ENCODE results near the gene ASCL1.
A peak's percentile ranks its signal among the peaks of the same experiment; 100 is the strongest.

ASCL1 gene

GRCh38 chr12:102956738-102957327 lies 641 bp upstream of the ASCL1 start:
- H3K36me3 Mint-ChIP-seq (ENCODE audit: insufficient read depth): peaks cover 3% of the 10 kb centered on the region
- H3K27me3 Mint-ChIP-seq: peaks cover 86% of the 10 kb centered on the region
- DNase-seq (ENCODE audit: low spot score in 2 of 2) (no peak), ATAC-seq (replicated peaks; ENCODE audit: extremely low read depth, poor library complexity, severe bottlenecking) (no peak)
- peaks cover 14% of the 10 kb centered on the region for H3K4me1 Mint-ChIP-seq
- no peak overlapping the region for H3K27ac Mint-ChIP-seq (ENCODE audit: low read depth)
- peak overlapping the region; percentile 65 for H3K4me3 Mint-ChIP-seq
- H3K9me3 Mint-ChIP-seq: no peaks in the 10 kb centered on the region

GRCh38 chr12:102958073-102958829 lies 777 bp downstream of the ASCL1 start:
- peaks cover 3% of the 10 kb centered on the region for H3K36me3 Mint-ChIP-seq (ENCODE audit: insufficient read depth)
- DNase-seq (ENCODE audit: low spot score in 2 of 2) (no peak), ATAC-seq (replicated peaks; ENCODE audit: extremely low read depth, poor library complexity, severe bottlenecking) (no peak)
- peak overlapping the region; percentile 65 for H3K4me3 Mint-ChIP-seq
- no peak overlapping the region for H3K27ac Mint-ChIP-seq (ENCODE audit: low read depth)
- H3K4me1 Mint-ChIP-seq: peaks cover 19% of the 10 kb centered on the region
- H3K27me3 Mint-ChIP-seq: peaks cover 96% of the 10 kb centered on the region
- no peaks in the 10 kb centered on the region for H3K9me3 Mint-ChIP-seq

GRCh38 chr12:102958830-102959176 lies 1.3 kb downstream of the ASCL1 start:
- Mint-ChIP-seq H3K4me3 (peak overlapping the region; percentile 8), H3K27ac (ENCODE audit: low read depth) (no peak overlapping the region), H3K9me3 (peaks cover under 1% of the 10 kb centered on the region), H3K27me3 (peaks cover 98% of the 10 kb centered on the region), H3K36me3 (ENCODE audit: insufficient read depth) (peaks cover 3% of the 10 kb centered on the region), H3K4me1 (peaks cover 19% of the 10 kb centered on the region)
- DNase-seq (ENCODE audit: low spot score in 2 of 2): no peak
- ATAC-seq (replicated peaks; ENCODE audit: extremely low read depth, poor library complexity, severe bottlenecking): no peak

- Mint-ChIP-seq H3K27ac (ENCODE audit: low read depth) (no peak overlapping the region), H3K4me3 (no peak overlapping the region), H3K27me3 (peaks cover 98% of the 10 kb centered on the region)
Measured at GRCh38 chr12:102959391-102959790, 1.9 kb downstream of the ASCL1 start.

GRCh38 chr12:102960766-102961465 lies 3.4 kb downstream of the ASCL1 start:
- DNase-seq (ENCODE audit: low spot score in 2 of 2) (no peak), ATAC-seq (replicated peaks; ENCODE audit: extremely low read depth, poor library complexity, severe bottlenecking) (no peak)
- Mint-ChIP-seq H3K27ac (ENCODE audit: low read depth) (no peak overlapping the region), H3K4me1 (peaks cover 32% of the 10 kb centered on the region), H3K36me3 (ENCODE audit: insufficient read depth) (peaks cover 3% of the 10 kb centered on the region), H3K4me3 (no peak overlapping the region), H3K9me3 (peaks cover 4% of the 10 kb centered on the region), H3K27me3 (peaks cover 98% of the 10 kb centered on the region)

More at GRCh38 chr12:102959391-102959790, 1.9 kb downstream of the ASCL1 start:
- H3K4me1 Mint-ChIP-seq: peaks cover 19% of the 10 kb centered on the region
- DNase-seq (ENCODE audit: low spot score in 2 of 2) (no peak), ATAC-seq (replicated peaks; ENCODE audit: extremely low read depth, poor library complexity, severe bottlenecking) (no peak)
- H3K36me3 Mint-ChIP-seq (ENCODE audit: insufficient read depth): peaks cover 3% of the 10 kb centered on the region
- peaks cover 4% of the 10 kb centered on the region for H3K9me3 Mint-ChIP-seq

GRCh38 chr12:102961466-102961855 lies 4.0 kb downstream of the ASCL1 start:
- Mint-ChIP-seq H3K27ac (ENCODE audit: low read depth) (no peak overlapping the region), H3K4me3 (no peak overlapping the region), H3K27me3 (peaks cover 98% of the 10 kb centered on the region), H3K36me3 (ENCODE audit: insufficient read depth) (peaks cover 3% of the 10 kb centered on the region), H3K4me1 (peaks cover 34% of the 10 kb centered on the region), H3K9me3 (peaks cover 4% of the 10 kb centered on the region)
- ATAC-seq (replicated peaks; ENCODE audit: extremely low read depth, poor library complexity, severe bottlenecking) (no peak), DNase-seq (ENCODE audit: low spot score in 2 of 2) (no peak)

- no peak overlapping the region for H3K27ac Mint-ChIP-seq (ENCODE audit: low read depth)
- no peak for ATAC-seq (replicated peaks; ENCODE audit: extremely low read depth, poor library complexity, severe bottlenecking)
- H3K27me3 Mint-ChIP-seq: peaks cover 98% of the 10 kb centered on the region
- H3K36me3 Mint-ChIP-seq (ENCODE audit: insufficient read depth): peaks cover 3% of the 10 kb centered on the region
- no peak overlapping the region for H3K4me3 Mint-ChIP-seq
- no peak for DNase-seq (ENCODE audit: low spot score in 2 of 2)
- peaks cover 24% of the 10 kb centered on the region for H3K4me1 Mint-ChIP-seq
- H3K9me3 Mint-ChIP-seq: peaks cover 4% of the 10 kb centered on the region
Measured at GRCh38 chr12:102962532-102962931, 5.1 kb downstream of the ASCL1 start.

GRCh38 chr12:102962986-102963385 lies 5.5 kb downstream of the ASCL1 start:
- Mint-ChIP-seq H3K9me3 (peaks cover 4% of the 10 kb centered on the region), H3K27me3 (peaks cover 98% of the 10 kb centered on the region), H3K4me3 (no peak overlapping the region), H3K4me1 (peaks cover 20% of the 10 kb centered on the region), H3K36me3 (ENCODE audit: insufficient read depth) (peaks cover 3% of the 10 kb centered on the region), H3K27ac (ENCODE audit: low read depth) (no peak overlapping the region)
- no peak for ATAC-seq (replicated peaks; ENCODE audit: extremely low read depth, poor library complexity, severe bottlenecking)
- no peak for DNase-seq (ENCODE audit: low spot score in 2 of 2)

GRCh38 chr12:102963796-102964195 lies 6.3 kb downstream of the ASCL1 start:
- Mint-ChIP-seq H3K4me3 (no peak overlapping the region), H3K27me3 (peaks cover 100% of the 10 kb centered on the region), H3K4me1 (peaks cover 20% of the 10 kb centered on the region), H3K36me3 (ENCODE audit: insufficient read depth) (peaks cover 3% of the 10 kb centered on the region), H3K27ac (ENCODE audit: low read depth) (no peak overlapping the region), H3K9me3 (peaks cover 4% of the 10 kb centered on the region)
- ATAC-seq (replicated peaks; ENCODE audit: extremely low read depth, poor library complexity, severe bottlenecking) (no peak), DNase-seq (ENCODE audit: low spot score in 2 of 2) (no peak)

- Mint-ChIP-seq H3K36me3 (ENCODE audit: insufficient read depth) (no peaks in the 10 kb centered on the region), H3K27ac (ENCODE audit: low read depth) (no peak overlapping the region), H3K9me3 (peaks cover 4% of the 10 kb centered on the region), H3K4me1 (peaks cover 20% of the 10 kb centered on the region), H3K4me3 (peak overlapping the region; percentile 55), H3K27me3 (peaks cover 94% of the 10 kb centered on the region)
- no peak for ATAC-seq (replicated peaks; ENCODE audit: extremely low read depth, poor library complexity, severe bottlenecking)
- no peak for DNase-seq (ENCODE audit: low spot score in 2 of 2)
Measured at GRCh38 chr12:102964872-102965271, 7.4 kb downstream of the ASCL1 start.

- H3K4me3 Mint-ChIP-seq: peak overlapping the region; percentile 55
- peaks cover 20% of the 10 kb centered on the region for H3K4me1 Mint-ChIP-seq
- H3K36me3 Mint-ChIP-seq (ENCODE audit: insufficient read depth): no peaks in the 10 kb centered on the region
- DNase-seq (ENCODE audit: low spot score in 2 of 2) (no peak), ATAC-seq (replicated peaks; ENCODE audit: extremely low read depth, poor library complexity, severe bottlenecking) (no peak)
- no peak overlapping the region for H3K27ac Mint-ChIP-seq (ENCODE audit: low read depth)
- H3K9me3 Mint-ChIP-seq: peaks cover 4% of the 10 kb centered on the region
- H3K27me3 Mint-ChIP-seq: peaks cover 92% of the 10 kb centered on the region
Measured at GRCh38 chr12:102965281-102966155, 8.0 kb downstream of the ASCL1 start.

GRCh38 chr12:102966200-102966863 lies 8.9 kb downstream of the ASCL1 start:
- Mint-ChIP-seq H3K4me3 (peak overlapping the region; percentile 55), H3K27me3 (peaks cover 92% of the 10 kb centered on the region), H3K9me3 (peaks cover 4% of the 10 kb centered on the region), H3K27ac (ENCODE audit: low read depth) (no peak overlapping the region), H3K4me1 (peaks cover 20% of the 10 kb centered on the region), H3K36me3 (ENCODE audit: insufficient read depth) (no peaks in the 10 kb centered on the region)
- no peak for ATAC-seq (replicated peaks; ENCODE audit: extremely low read depth, poor library complexity, severe bottlenecking)
- no peak for DNase-seq (ENCODE audit: low spot score in 2 of 2)

All from central memory CD8-positive, alpha-beta T cell (primary cell).